Measurements from ENCODE around the gene ELANE.

ELANE gene

DNA sequence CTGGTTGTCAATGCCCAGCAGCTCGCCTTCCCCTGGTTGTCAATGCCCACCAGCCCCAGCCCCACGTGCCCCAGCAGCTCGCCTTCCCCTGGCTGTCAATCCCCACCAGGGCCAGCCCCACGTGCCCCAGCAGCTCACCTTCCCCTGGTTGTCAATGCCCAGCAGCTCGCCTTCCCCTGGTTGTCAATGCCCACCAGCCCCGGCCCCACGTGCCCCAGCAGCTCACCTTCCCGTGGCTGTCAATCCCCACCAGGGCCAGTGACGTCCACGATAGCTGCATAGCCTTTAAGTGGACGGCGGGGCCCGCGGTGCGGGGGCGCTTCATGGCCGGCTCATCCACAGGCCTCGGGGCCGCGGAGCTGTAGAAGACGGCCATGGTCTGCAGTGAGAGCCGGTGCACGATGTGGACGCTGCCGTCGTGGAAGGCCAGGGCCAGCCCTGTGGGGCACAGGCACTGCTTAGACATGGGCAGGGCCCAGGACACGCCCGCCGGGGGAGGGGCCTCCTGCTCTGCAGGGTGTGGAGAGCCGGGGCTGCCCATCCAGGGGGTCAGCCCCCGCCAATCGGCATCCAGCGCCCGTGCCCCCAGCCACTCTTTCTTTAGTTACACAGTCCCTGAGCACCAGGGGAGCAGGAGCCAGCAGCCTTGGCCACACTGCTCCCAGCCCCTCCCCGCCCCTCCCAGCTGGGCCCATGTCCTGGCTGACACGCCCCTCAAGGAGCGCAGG is 27.8 kb downstream of the ELANE start:
- Histone ChIP-seq H3K4me3 (ENCODE audit: low read depth, low read length, poor library complexity, severe bottlenecking) (no peak overlapping the region), H4K20me1 (ENCODE audit: insufficient read depth, low read length) (no peaks in the 10 kb centered on the region), H3K9me2 (ENCODE audit: low read depth, low read length) (no peaks in the 10 kb centered on the region), H3K27me3 (ENCODE audit: insufficient read depth, low read length) (no peaks in the 10 kb centered on the region), H2AFZ (ENCODE audit: low read length) (no peak overlapping the region), H3K4me2 (ENCODE audit: low read length) (no peak overlapping the region), H3K27ac (ENCODE audit: low read depth, low read length, poor library complexity, severe bottlenecking) (no peak overlapping the region), H3K4me1 (ENCODE audit: insufficient read depth, low read length, severe bottlenecking) (no peaks in the 10 kb centered on the region), H3K79me2 (ENCODE audit: insufficient read depth, low read length) (no peaks in the 10 kb centered on the region), H3K9ac (ENCODE audit: low read length) (no peak overlapping the region), H3K9me3 (ENCODE audit: low read length) (no peaks in the 10 kb centered on the region), H3K36me3 (ENCODE audit: insufficient read depth, low read length) (peaks cover 32% of the 10 kb centered on the region), H3F3A (ENCODE audit: insufficient read depth, low read length) (no peaks in the 10 kb centered on the region)
- TF ChIP-seq EZH2 (IDR thresholded peaks at IDR 0.05; ENCODE audit: borderline replicate concordance, low read length): no peak
- TF ChIP-seq, protein P1, sequence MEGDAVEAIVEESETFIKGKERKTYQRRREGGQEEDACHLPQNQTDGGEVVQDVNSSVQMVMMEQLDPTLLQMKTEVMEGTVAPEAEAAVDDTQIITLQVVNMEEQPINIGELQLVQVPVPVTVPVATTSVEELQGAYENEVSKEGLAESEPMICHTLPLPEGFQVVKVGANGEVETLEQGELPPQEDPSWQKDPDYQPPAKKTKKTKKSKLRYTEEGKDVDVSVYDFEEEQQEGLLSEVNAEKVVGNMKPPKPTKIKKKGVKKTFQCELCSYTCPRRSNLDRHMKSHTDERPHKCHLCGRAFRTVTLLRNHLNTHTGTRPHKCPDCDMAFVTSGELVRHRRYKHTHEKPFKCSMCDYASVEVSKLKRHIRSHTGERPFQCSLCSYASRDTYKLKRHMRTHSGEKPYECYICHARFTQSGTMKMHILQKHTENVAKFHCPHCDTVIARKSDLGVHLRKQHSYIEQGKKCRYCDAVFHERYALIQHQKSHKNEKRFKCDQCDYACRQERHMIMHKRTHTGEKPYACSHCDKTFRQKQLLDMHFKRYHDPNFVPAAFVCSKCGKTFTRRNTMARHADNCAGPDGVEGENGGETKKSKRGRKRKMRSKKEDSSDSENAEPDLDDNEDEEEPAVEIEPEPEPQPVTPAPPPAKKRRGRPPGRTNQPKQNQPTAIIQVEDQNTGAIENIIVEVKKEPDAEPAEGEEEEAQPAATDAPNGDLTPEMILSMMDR (IDR thresholded peaks at IDR 0.05; ENCODE audit: low read length): no peak

- H3K9ac ChIP-seq (ENCODE audit: low read length): no peak overlapping the region
- no peaks in the 10 kb centered on the region for H3K79me2 ChIP-seq (ENCODE audit: insufficient read depth, low read length)
- H2AFZ ChIP-seq (ENCODE audit: low read length): no peak overlapping the region
- H3K9me3 ChIP-seq (ENCODE audit: low read length): no peaks in the 10 kb centered on the region
- H3K4me1 ChIP-seq (ENCODE audit: insufficient read depth, low read length, severe bottlenecking): no peaks in the 10 kb centered on the region
- H3K9me2 ChIP-seq (ENCODE audit: low read depth, low read length): no peaks in the 10 kb centered on the region
- H3K4me3 ChIP-seq (ENCODE audit: low read depth, low read length, poor library complexity, severe bottlenecking): no peak overlapping the region
- no peaks in the 10 kb centered on the region for H3K27me3 ChIP-seq (ENCODE audit: insufficient read depth, low read length)
- H3K4me2 ChIP-seq (ENCODE audit: low read length): no peak overlapping the region
- H3F3A ChIP-seq (ENCODE audit: insufficient read depth, low read length): no peaks in the 10 kb centered on the region
- H3K36me3 ChIP-seq (ENCODE audit: insufficient read depth, low read length): peaks cover 45% of the 10 kb centered on the region
- H4K20me1 ChIP-seq (ENCODE audit: insufficient read depth, low read length): no peaks in the 10 kb centered on the region
- H3K27ac ChIP-seq (ENCODE audit: low read depth, low read length, poor library complexity, severe bottlenecking): no peak overlapping the region
- TF ChIP-seq, protein P1 (IDR thresholded peaks at IDR 0.05; ENCODE audit: low read length): no peak
- no peak for TF ChIP-seq EZH2 (IDR thresholded peaks at IDR 0.05; ENCODE audit: borderline replicate concordance, low read length)
Observed at GRCh38 chr19:881385-882071, 29.4 kb downstream of the ELANE start.

DNA sequence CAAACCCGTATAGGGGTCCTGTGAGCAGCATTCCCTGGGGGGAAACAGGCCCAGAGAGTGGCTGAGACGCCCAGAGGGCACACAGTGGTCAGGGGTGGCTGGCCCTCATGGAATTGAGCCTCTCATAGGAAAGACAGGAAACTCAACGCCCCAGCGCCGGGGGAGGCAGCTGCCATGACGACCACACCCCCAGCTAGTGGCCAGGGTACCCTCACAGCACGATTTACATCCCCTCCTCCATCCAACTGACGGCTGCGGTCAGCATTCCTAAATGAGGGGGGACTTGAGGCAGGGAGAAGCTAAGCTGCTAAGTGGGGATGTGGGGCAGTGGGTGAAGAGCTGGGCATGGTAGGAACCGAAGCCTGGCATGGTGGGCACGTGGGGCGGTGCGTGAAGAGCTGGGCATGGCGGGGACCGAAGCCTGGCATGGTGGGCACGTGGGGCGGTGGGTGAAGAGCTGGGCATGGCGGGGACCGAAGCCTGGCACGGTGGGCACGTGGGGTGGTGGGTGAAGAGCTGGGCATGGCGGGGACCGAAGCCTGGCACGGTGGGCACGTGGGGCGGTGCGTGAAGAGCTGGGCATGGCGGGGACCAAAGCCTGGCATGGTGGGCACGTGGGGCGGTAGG is 30.9 kb downstream of the ELANE start:
- H3F3A ChIP-seq (ENCODE audit: insufficient read depth, low read length): no peaks in the 10 kb centered on the region

More for the DNA sequence above, 30.9 kb downstream of the ELANE start:
- H3K4me1 ChIP-seq (ENCODE audit: insufficient read depth, low read length, severe bottlenecking): peaks cover under 1% of the 10 kb centered on the region
- TF ChIP-seq, protein P1 (IDR thresholded peaks at IDR 0.05; ENCODE audit: low read length): no peak
- TF ChIP-seq EZH2 (IDR thresholded peaks at IDR 0.05; ENCODE audit: borderline replicate concordance, low read length): no peak
- H3K4me2 ChIP-seq (ENCODE audit: low read length): no peak overlapping the region
- no peaks in the 10 kb centered on the region for H3K27me3 ChIP-seq (ENCODE audit: insufficient read depth, low read length)
- no peaks in the 10 kb centered on the region for H3K9me3 ChIP-seq (ENCODE audit: low read length)
- no peak overlapping the region for H3K4me3 ChIP-seq (ENCODE audit: low read depth, low read length, poor library complexity, severe bottlenecking)
- no peak overlapping the region for H2AFZ ChIP-seq (ENCODE audit: low read length)
- H3K36me3 ChIP-seq (ENCODE audit: insufficient read depth, low read length): peaks cover 48% of the 10 kb centered on the region
- no peaks in the 10 kb centered on the region for H3K79me2 ChIP-seq (ENCODE audit: insufficient read depth, low read length)
- H3K9me2 ChIP-seq (ENCODE audit: low read depth, low read length): no peaks in the 10 kb centered on the region
- H4K20me1 ChIP-seq (ENCODE audit: insufficient read depth, low read length): no peaks in the 10 kb centered on the region
- H3K27ac ChIP-seq (ENCODE audit: low read depth, low read length, poor library complexity, severe bottlenecking): no peak overlapping the region
- no peak overlapping the region for H3K9ac ChIP-seq (ENCODE audit: low read length)
